Astrocyte (in vitro differentiated cells and primary cell): Measurements from ENCODE around the gene AMY1C.
"Not testable (repeated sequence)": the region's sequence is repeated elsewhere in the genome, so short reads cannot be mapped to it uniquely, and the experiment has no call there.

Experiments used
- EZH2 ChIP-seq: IDR thresholded peaks from 2 replicates; pipeline ENCODE4 v1.6.1; 2012; ENCODE audit warnings: mild to moderate bottlenecking, low read length, inconsistent platforms; ENCODE audit not compliant: insufficient read depth
- TF ChIP-seq, protein P1 (sequence below): IDR thresholded peaks from 2 replicates; pipeline ENCODE4 v1.5.1; 2011; ENCODE audit warnings: low read depth, mild to moderate bottlenecking, inconsistent platforms, low read length, moderate library complexity; ENCODE audit not compliant: insufficient read depth

DNA sequence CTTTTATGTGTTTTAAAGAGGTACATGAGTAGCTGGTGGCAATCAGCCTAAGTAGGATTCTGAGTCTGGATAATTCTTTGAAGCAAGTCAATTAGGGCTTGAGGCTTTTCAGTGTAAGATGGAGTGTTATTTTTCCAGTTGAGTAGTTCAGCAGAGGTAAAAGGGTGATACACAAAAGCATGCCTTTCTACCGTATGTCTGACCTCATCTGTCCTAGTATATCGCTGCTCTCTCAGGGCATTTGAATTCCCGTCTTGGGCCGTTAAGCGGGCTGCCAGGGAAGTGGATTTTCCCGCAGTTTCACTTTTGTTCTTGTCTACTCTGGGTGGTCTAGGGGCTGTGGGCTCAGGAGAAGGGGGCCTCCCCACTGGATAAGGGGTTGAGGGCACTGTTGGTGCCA, 1.4 kb upstream of the AMY1C start:
- TF ChIP-seq, protein P1, sequence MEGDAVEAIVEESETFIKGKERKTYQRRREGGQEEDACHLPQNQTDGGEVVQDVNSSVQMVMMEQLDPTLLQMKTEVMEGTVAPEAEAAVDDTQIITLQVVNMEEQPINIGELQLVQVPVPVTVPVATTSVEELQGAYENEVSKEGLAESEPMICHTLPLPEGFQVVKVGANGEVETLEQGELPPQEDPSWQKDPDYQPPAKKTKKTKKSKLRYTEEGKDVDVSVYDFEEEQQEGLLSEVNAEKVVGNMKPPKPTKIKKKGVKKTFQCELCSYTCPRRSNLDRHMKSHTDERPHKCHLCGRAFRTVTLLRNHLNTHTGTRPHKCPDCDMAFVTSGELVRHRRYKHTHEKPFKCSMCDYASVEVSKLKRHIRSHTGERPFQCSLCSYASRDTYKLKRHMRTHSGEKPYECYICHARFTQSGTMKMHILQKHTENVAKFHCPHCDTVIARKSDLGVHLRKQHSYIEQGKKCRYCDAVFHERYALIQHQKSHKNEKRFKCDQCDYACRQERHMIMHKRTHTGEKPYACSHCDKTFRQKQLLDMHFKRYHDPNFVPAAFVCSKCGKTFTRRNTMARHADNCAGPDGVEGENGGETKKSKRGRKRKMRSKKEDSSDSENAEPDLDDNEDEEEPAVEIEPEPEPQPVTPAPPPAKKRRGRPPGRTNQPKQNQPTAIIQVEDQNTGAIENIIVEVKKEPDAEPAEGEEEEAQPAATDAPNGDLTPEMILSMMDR, result not testable (repeated sequence)
- TF ChIP-seq EZH2, result not testable (repeated sequence)
